ENCODE measurements around the gene SORCS2.

GRCh38 chr4:7332216-7333023 is 140.1 kb downstream of the SORCS2 start:
- TF ChIP-seq, protein P1, sequence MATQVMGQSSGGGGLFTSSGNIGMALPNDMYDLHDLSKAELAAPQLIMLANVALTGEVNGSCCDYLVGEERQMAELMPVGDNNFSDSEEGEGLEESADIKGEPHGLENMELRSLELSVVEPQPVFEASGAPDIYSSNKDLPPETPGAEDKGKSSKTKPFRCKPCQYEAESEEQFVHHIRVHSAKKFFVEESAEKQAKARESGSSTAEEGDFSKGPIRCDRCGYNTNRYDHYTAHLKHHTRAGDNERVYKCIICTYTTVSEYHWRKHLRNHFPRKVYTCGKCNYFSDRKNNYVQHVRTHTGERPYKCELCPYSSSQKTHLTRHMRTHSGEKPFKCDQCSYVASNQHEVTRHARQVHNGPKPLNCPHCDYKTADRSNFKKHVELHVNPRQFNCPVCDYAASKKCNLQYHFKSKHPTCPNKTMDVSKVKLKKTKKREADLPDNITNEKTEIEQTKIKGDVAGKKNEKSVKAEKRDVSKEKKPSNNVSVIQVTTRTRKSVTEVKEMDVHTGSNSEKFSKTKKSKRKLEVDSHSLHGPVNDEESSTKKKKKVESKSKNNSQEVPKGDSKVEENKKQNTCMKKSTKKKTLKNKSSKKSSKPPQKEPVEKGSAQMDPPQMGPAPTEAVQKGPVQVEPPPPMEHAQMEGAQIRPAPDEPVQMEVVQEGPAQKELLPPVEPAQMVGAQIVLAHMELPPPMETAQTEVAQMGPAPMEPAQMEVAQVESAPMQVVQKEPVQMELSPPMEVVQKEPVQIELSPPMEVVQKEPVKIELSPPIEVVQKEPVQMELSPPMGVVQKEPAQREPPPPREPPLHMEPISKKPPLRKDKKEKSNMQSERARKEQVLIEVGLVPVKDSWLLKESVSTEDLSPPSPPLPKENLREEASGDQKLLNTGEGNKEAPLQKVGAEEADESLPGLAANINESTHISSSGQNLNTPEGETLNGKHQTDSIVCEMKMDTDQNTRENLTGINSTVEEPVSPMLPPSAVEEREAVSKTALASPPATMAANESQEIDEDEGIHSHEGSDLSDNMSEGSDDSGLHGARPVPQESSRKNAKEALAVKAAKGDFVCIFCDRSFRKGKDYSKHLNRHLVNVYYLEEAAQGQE (IDR thresholded peaks at IDR 0.05; ENCODE audit: insufficient read depth in 1 of 2, low read depth in 2 of 2, low read length in 1 of 2): no peak
- TF ChIP-seq CTCF (IDR thresholded peaks at IDR 0.05): no peak

Measured in Panc1 (cell line).